Measurements from ENCODE around the gene KLHL14. TPM values are rescaled to one million over a fixed set of nuclear protein-coding genes. Genes with fewer than 3 reads are reported as not detected.
A peak's percentile ranks its signal among the peaks of the same experiment; 100 is the strongest.

The KLHL14 gene
- total RNA-seq (2014; rRNA removed; shearing (Covaris generic)): 0.78 and 1.9 TPM in 2 replicates
- 0.38 and 0.44 TPM in 2 replicates for polyA plus RNA-seq (2016; fragmentation: Nextera tagmentation; extraction: Ambion mirVana)
- long read RNA-seq, partial matches to known transcripts: 0 of 1 reads
- long read RNA-seq, other reads (novel, unspliced or antisense): 1 of 1 reads

GRCh38 chr18:32772581-32773381 lies at the start of gene KLHL14:
KLHL14 (minus strand) TSS chr18:32773023; CDS start chr18:32770591, 2,432 bp downstream.
- Histone ChIP-seq H3F3A (replicated peaks; ENCODE audit: low read depth) (peaks cover 9% of the 10 kb centered on the region; the same call in 1 of the 2 replicates), H3K4me3 (peak within 1 kb of the TSS; percentile 88), H3K9me2 (ENCODE audit: insufficient read depth) (no peaks in the 10 kb centered on the region), H3K4me1 (ENCODE audit: insufficient read depth) (peaks cover 46% of the 10 kb centered on the region), H4K20me1 (replicated peaks; ENCODE audit: insufficient read depth) (no peaks in the 10 kb centered on the region), H3K36me3 (ENCODE audit: insufficient read depth) (no peaks in the 10 kb centered on the region), H2AFZ (peak within 1 kb of the TSS; percentile 63; the same call in 1 of the 2 replicates), H3K79me2 (replicated peaks; ENCODE audit: insufficient read depth) (no peaks in the 10 kb centered on the region), H3K27ac (ENCODE audit: low read depth) (no peak within 1 kb of the TSS), H3K27me3 (ENCODE audit: insufficient read depth) (peaks cover 70% of the 10 kb centered on the region), H3K4me2 (peak within 1 kb of the TSS; percentile 99)
- TF ChIP-seq NANOG (IDR thresholded peaks at IDR 0.05; ENCODE audit: borderline replicate concordance): no peak
- TF ChIP-seq POLR2AphosphoS5 (IDR thresholded peaks at IDR 0.05; ENCODE audit: low read depth): no peak
- no peak for TF ChIP-seq ZNF462 (CRISPR knock-in tag; IDR thresholded peaks at IDR 0.05)
- no peak for TF ChIP-seq ETS1 (IDR thresholded peaks at IDR 0.05)
- no peak for TF ChIP-seq ZNF114 (CRISPR knock-in tag; IDR thresholded peaks at IDR 0.05)
- TF ChIP-seq EZH2 (IDR thresholded peaks at IDR 0.05; ENCODE audit: low read depth, unreplicated experiment): no peak
- TF ChIP-seq ZNF331 (CRISPR knock-in tag; IDR thresholded peaks at IDR 0.05; ENCODE audit: low read depth): no peak
- no peak for TF ChIP-seq CREB1 (CRISPR knock-in tag; IDR thresholded peaks at IDR 0.05; ENCODE audit: low read depth)
- TF ChIP-seq JUNB (IDR thresholded peaks at IDR 0.05; ENCODE audit: unreplicated experiment): no peak
- TF ChIP-seq CTCF (conservative IDR thresholded peaks at IDR 0.05; ENCODE audit: low read depth in 2 of 2): no peak
- no peak for TF ChIP-seq STAT1 (IDR thresholded peaks at IDR 0.05; ENCODE audit: unreplicated experiment)
- TF ChIP-seq REST (IDR thresholded peaks at IDR 0.05; ENCODE audit: unreplicated experiment): no peak
- no peak for TF ChIP-seq EZH2phosphoT487 (IDR thresholded peaks at IDR 0.05; ENCODE audit: unreplicated experiment)
- no peaks in the 10 kb centered on the region for H3K36me3 Mint-ChIP-seq (ENCODE audit: low read depth)
- peaks cover 45% of the 10 kb centered on the region for H3K27me3 Mint-ChIP-seq (ENCODE audit: insufficient read depth, low read depth, poor library complexity)
- H3K27ac Mint-ChIP-seq: no peak within 1 kb of the TSS
- H3K9me3 Mint-ChIP-seq: no peaks in the 10 kb centered on the region; the same call in 2 of the 3 replicates
- ATAC-seq (no peak), DNase-seq (ENCODE audit: low spot score) (no peak)
- peak within 1 kb of the TSS; percentile 92 for H3K4me3 Mint-ChIP-seq
- peaks cover 47% of the 10 kb centered on the region for H3K4me1 Mint-ChIP-seq

Data from GM23338 (cell line).